ENCODE data around the gene RUNX1. TPM values are rescaled to one million over a fixed set of nuclear protein-coding genes. Genes with fewer than 3 reads are reported as not detected.

RUNX1 gene
- total and polyA plus RNA-seq, 2 donors (not counting 1 experiment from before 2014, with no cell fraction given) = 26.3 to 73.0 TPM

DNA sequence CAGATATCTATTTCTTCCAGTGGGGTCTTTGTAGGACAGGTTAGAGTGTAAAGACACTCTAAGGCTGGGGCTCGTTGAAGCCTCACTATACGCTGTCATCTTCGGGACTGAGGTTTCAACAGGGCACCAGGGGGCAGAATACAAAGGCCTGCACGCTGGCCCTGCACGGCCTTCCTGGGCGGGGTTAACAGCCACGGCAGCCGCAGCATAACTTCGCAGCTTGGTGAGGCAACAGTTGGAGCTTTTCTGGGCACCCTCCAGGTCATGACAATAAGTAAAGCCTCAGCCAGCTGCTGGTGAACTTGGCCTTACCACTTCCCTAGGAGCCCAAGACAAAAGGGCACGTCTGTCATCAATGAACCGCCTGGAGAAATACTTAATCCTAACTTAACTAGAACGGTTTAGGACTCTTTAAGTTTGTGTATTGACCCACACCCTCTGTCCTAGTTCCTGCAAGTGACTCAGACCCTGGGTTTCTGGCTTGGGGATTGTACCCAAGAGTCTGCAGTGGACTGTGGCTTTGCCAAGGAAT, 2.3 kb upstream of the RUNX1 start:
- ChIA-PET POLR2A (interaction anchor here (0.9 to 1.6 kb wide), 2 partner anchors 25 to 154 kb away, joined by 3 to 7 read pairs; no protein-coding TSS in a partner anchor), CTCF (interaction anchor here (0.7 to 10.5 kb wide), 29 partner anchors 15 to 789 kb away, joined by 3 to 131 read pairs (median 4); no protein-coding TSS in a partner anchor)
- H3K79me2 ChIP-seq (ENCODE audit: control insufficient read depth, insufficient read depth, low read length) = peaks cover 19% of the 10 kb centered on the region
- H3K36me3 ChIP-seq (replicated peaks in 1 of 2; ENCODE audit: control extremely low read depth in 1 of 2, control insufficient read depth in 1 of 2, extremely low read depth in 1 of 2, insufficient read depth in 2 of 2, low read length in 1 of 2) = no peaks in the 10 kb centered on the region
- no peaks in the 10 kb centered on the region for H3K9me3 Mint-ChIP-seq (ENCODE audit: insufficient read depth)
- no peaks in the 10 kb centered on the region for H4K20me1 ChIP-seq (ENCODE audit: control insufficient read depth, insufficient read depth, low read length, poor library complexity, severe bottlenecking)
- no peaks in the 10 kb centered on the region for H3K27me3 ChIP-seq (replicated peaks in 1 of 4; ENCODE audit: control extremely low read depth in 1 of 4, control insufficient read depth in 3 of 4, insufficient read depth in 4 of 4, low read length in 3 of 4)
- peak overlapping the region; percentile 82 for H3K4me3 Mint-ChIP-seq
- no peaks in the 10 kb centered on the region for H3K27me3 Mint-ChIP-seq
- H2AFZ ChIP-seq (ENCODE audit: insufficient read depth, low read depth, low read length, poor library complexity, severe bottlenecking) = peak overlapping the region; percentile 69
- H3K9me3 ChIP-seq (ENCODE audit: control extremely low read depth in 1 of 3, control insufficient read depth in 2 of 3, insufficient read depth in 1 of 3, low read length in 2 of 3) = no peaks in the 10 kb centered on the region
- H3K4me3 ChIP-seq (ENCODE audit: control extremely low read depth in 1 of 5, extremely low read depth in 1 of 5, insufficient read depth in 1 of 5, low read depth in 2 of 5, low read length in 4 of 5) = peak overlapping the region in 1 of 5 experiments; percentile 27
- H3K27ac Mint-ChIP-seq = peak overlapping the region; percentile 96
- DNase-seq (peak; percentile 83), ATAC-seq (ENCODE audit: low read depth) (peak; percentile 37)
- H3K4me1 ChIP-seq (ENCODE audit: control insufficient read depth in 2 of 2, insufficient read depth in 2 of 2, low read length in 2 of 2) = peaks cover 33 to 39% of the 10 kb centered on the region in 2 donors
- H3K27ac ChIP-seq (ENCODE audit: low read length in 2 of 2) = peak overlapping the region; percentile 51 to 69
- peaks cover 56% of the 10 kb centered on the region for H3K4me1 Mint-ChIP-seq
- intact Hi-C loops (cut with micrococcal nuclease) = loop anchor here (1.0 to 5.0 kb wide), 7 partner anchors 51 to 349 kb away; no protein-coding TSS in a partner anchor
- WGBS (ENCODE audit: insufficient coverage) = under 1% methylated on average over 9 of the region's 12 CpGs
- TF ChIP-seq, protein P1, sequence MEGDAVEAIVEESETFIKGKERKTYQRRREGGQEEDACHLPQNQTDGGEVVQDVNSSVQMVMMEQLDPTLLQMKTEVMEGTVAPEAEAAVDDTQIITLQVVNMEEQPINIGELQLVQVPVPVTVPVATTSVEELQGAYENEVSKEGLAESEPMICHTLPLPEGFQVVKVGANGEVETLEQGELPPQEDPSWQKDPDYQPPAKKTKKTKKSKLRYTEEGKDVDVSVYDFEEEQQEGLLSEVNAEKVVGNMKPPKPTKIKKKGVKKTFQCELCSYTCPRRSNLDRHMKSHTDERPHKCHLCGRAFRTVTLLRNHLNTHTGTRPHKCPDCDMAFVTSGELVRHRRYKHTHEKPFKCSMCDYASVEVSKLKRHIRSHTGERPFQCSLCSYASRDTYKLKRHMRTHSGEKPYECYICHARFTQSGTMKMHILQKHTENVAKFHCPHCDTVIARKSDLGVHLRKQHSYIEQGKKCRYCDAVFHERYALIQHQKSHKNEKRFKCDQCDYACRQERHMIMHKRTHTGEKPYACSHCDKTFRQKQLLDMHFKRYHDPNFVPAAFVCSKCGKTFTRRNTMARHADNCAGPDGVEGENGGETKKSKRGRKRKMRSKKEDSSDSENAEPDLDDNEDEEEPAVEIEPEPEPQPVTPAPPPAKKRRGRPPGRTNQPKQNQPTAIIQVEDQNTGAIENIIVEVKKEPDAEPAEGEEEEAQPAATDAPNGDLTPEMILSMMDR (IDR thresholded peaks at IDR 0.05) = peak; percentile 62
- no peak for TF ChIP-seq EZH2 (IDR thresholded peaks at IDR 0.05; ENCODE audit: borderline replicate concordance, insufficient read depth, low read depth, low read length, poor library complexity, severe bottlenecking)
- H3K4me2 ChIP-seq (replicated peaks; ENCODE audit: low read depth, low read length, poor library complexity, severe bottlenecking) = peak overlapping the region; percentile 87
- H3K9ac ChIP-seq (ENCODE audit: low read length) = peak overlapping the region; percentile 46

Data from B cell (primary cell).